ENCODE results near the gene AKT1.
"Not testable (repeated sequence)": the region's sequence is repeated elsewhere in the genome, so short reads cannot be mapped to it uniquely, and the experiment has no call there.

AKT1 gene

GRCh38 chr14:104754213-104754851 lies 41.2 kb downstream of the AKT1 start:
- DNase-seq = no peak

- peak; percentile 44 for DNase-seq
Measured at GRCh38 chr14:104753528-104754212, 41.9 kb downstream of the AKT1 start.

- peak; percentile 96 for DNase-seq
Measured at GRCh38 chr14:104752735-104753527, 42.6 kb downstream of the AKT1 start, which contains the start of gene SIVA1. Gene SIVA1 (plus strand): TSS chr14:104753147. CDS start chr14:104753202, 55 bp downstream.

GRCh38 chr14:104752423-104752734 lies 43.2 kb downstream of the AKT1 start:
- DNase-seq = no peak

GRCh38 chr14:104751539-104752422 lies 43.8 kb downstream of the AKT1 start:
- no peak for DNase-seq

- DNase-seq = not testable (repeated sequence)
Measured at GRCh38 chr14:104750753-104751057, 44.8 kb downstream of the AKT1 start.

- DNase-seq = no peak
Measured at GRCh38 chr14:104750056-104750752, 45.3 kb downstream of the AKT1 start.

GRCh38 chr14:104749111-104749649 lies 46.4 kb downstream of the AKT1 start:
- peak; percentile 43 for DNase-seq

GRCh38 chr14:104747876-104748275 lies 47.7 kb downstream of the AKT1 start:
- DNase-seq = peak; percentile 38

GRCh38 chr14:104746934-104747481 lies 48.5 kb downstream of the AKT1 start:
- no peak for DNase-seq

- DNase-seq = no peak
Measured at GRCh38 chr14:104746071-104746545, 49.4 kb downstream of the AKT1 start.

GRCh38 chr14:104745431-104745830 lies 50.1 kb downstream of the AKT1 start:
- no peak for DNase-seq

- DNase-seq = no peak
Measured at GRCh38 chr14:104744484-104744883, 51.1 kb downstream of the AKT1 start.

GRCh38 chr14:104743461-104744380 lies 51.8 kb downstream of the AKT1 start:
- no peak for DNase-seq

- no peak for DNase-seq
Measured at GRCh38 chr14:104742586-104743455, 52.7 kb downstream of the AKT1 start.

- DNase-seq = no peak
Measured at GRCh38 chr14:104741803-104742251, 53.7 kb downstream of the AKT1 start.

- no peak for DNase-seq
Measured at GRCh38 chr14:104741108-104741802, 54.3 kb downstream of the AKT1 start.
